WTC11 (cell line): ENCODE measurements around the gene TREM1.

ENCODE experiments used
- TF ChIP-seq, protein P1 (sequence below): fragments of 250-450 bp; sonication (Bioruptor Pico); IDR thresholded peaks from 2 replicates; pipeline ENCODE4 v1.9.0; 2021; ENCODE audit warnings: mild to moderate bottlenecking, borderline replicate concordance
- TF ChIP-seq, protein P2 (sequence below): fragments of 250-450 bp; sonication (Bioruptor Pico); IDR thresholded peaks from 2 replicates; pipeline ENCODE4 v1.9.0; 2021; ENCODE audit warnings: moderate library complexity, mild to moderate bottlenecking, inconsistent platforms, borderline replicate concordance
- TF ChIP-seq, protein P3 (sequence below): sonication (generic); formaldehyde crosslinking; IDR thresholded peaks from 2 replicates; pipeline ENCODE4 v1.8.0; 2022; ENCODE audit warnings: mild to moderate bottlenecking, missing genetic modification reagents

GRCh38 chr6:41332842-41333736 lies 46.6 kb upstream of the TREM1 start:
- TF ChIP-seq, protein P1, sequence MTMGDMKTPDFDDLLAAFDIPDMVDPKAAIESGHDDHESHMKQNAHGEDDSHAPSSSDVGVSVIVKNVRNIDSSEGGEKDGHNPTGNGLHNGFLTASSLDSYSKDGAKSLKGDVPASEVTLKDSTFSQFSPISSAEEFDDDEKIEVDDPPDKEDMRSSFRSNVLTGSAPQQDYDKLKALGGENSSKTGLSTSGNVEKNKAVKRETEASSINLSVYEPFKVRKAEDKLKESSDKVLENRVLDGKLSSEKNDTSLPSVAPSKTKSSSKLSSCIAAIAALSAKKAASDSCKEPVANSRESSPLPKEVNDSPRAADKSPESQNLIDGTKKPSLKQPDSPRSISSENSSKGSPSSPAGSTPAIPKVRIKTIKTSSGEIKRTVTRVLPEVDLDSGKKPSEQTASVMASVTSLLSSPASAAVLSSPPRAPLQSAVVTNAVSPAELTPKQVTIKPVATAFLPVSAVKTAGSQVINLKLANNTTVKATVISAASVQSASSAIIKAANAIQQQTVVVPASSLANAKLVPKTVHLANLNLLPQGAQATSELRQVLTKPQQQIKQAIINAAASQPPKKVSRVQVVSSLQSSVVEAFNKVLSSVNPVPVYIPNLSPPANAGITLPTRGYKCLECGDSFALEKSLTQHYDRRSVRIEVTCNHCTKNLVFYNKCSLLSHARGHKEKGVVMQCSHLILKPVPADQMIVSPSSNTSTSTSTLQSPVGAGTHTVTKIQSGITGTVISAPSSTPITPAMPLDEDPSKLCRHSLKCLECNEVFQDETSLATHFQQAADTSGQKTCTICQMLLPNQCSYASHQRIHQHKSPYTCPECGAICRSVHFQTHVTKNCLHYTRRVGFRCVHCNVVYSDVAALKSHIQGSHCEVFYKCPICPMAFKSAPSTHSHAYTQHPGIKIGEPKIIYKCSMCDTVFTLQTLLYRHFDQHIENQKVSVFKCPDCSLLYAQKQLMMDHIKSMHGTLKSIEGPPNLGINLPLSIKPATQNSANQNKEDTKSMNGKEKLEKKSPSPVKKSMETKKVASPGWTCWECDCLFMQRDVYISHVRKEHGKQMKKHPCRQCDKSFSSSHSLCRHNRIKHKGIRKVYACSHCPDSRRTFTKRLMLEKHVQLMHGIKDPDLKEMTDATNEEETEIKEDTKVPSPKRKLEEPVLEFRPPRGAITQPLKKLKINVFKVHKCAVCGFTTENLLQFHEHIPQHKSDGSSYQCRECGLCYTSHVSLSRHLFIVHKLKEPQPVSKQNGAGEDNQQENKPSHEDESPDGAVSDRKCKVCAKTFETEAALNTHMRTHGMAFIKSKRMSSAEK (CRISPR knock-in tag) = no peak
- TF ChIP-seq, protein P2, sequence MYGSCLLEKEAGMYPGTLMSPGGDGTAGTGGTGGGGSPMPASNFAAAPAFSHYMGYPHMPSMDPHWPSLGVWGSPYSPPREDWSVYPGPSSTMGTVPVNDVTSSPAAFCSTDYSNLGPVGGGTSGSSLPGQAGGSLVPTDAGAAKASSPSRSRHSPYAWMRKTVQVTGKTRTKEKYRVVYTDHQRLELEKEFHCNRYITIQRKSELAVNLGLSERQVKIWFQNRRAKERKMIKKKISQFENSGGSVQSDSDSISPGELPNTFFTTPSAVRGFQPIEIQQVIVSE (CRISPR knock-in tag) = no peak
- TF ChIP-seq, protein P3, sequence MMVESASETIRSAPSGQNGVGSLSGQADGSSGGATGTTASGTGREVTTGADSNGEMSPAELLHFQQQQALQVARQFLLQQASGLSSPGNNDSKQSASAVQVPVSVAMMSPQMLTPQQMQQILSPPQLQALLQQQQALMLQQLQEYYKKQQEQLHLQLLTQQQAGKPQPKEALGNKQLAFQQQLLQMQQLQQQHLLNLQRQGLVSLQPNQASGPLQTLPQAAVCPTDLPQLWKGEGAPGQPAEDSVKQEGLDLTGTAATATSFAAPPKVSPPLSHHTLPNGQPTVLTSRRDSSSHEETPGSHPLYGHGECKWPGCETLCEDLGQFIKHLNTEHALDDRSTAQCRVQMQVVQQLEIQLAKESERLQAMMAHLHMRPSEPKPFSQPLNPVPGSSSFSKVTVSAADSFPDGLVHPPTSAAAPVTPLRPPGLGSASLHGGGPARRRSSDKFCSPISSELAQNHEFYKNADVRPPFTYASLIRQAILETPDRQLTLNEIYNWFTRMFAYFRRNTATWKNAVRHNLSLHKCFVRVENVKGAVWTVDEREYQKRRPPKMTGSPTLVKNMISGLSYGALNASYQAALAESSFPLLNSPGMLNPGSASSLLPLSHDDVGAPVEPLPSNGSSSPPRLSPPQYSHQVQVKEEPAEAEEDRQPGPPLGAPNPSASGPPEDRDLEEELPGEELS = no peak
